ENCODE measurements around the gene EIF2B4. TPM values are rescaled to one million over a fixed set of nuclear protein-coding genes. Genes with fewer than 3 reads are reported as not detected.

The EIF2B4 gene
- total and polyA plus RNA-seq, 2 of the 13 experiments (the other 11 are each of a cell fraction or from before 2014, with no cell fraction given): 91.5 to 96.4 TPM

DNA sequence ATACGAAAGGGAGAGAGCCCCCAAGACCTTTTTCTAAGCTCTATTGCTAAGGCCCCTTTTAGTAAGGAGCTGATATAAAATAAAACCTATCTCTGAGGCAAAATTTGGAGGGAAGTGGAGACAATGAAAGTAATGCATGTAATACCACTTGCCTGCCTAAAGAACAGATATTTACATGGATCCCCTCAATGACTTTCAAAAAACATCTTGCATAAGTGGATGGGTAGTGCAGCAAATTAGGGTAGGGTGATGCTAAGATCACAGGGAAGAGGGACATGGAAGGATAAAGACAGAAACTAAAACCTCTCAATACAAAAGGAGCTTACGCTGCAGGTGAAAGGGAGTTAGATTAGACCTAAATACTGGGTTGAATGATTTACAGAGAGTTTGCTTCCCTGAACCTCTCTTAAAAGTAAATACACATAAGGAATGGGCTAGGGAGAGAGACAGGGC, 9.3 kb upstream of the EIF2B4 start:
- peak overlapping the region; percentile 85 for H3K27ac ChIP-seq (ENCODE audit: extremely low read length, insufficient read depth, low read length)
- H3K4me3 ChIP-seq (replicated peaks in 1 of 3; ENCODE audit: insufficient read depth in 1 of 3, low read depth in 2 of 3, low read length in 3 of 3): peak overlapping the region; percentile 50 to 75 (median 63); a peak in 5 of 6 replicates
- peaks cover 46 to 71% of the 10 kb centered on the region in 2 experiments for H3K36me3 ChIP-seq (replicated peaks in 1 of 2; ENCODE audit: control insufficient read depth in 1 of 2, insufficient read depth in 2 of 2, low read length in 2 of 2)
- H3K27me3 ChIP-seq (ENCODE audit: control insufficient read depth in 1 of 2, insufficient read depth in 2 of 2, low read length in 2 of 2): no peaks in the 10 kb centered on the region
- H3K9me3 ChIP-seq (ENCODE audit: low read length): no peaks in the 10 kb centered on the region
- peak overlapping the region; percentile 75 for H3K9ac ChIP-seq (ENCODE audit: insufficient read depth, low read depth, low read length)
- FAIRE-seq (no peak), ATAC-seq (no peak; the same call in 2 of the 3 replicates), DNase-seq (ENCODE audit: low spot score) (no peak)
- H3K4me1 ChIP-seq (ENCODE audit: insufficient read depth, low read length): peaks cover 26% of the 10 kb centered on the region
- WGBS (ENCODE audit: low lambda C conversion rate): 69% methylated on average over 2 of the region's 2 CpGs
- ChIA-PET POLR2A (interaction anchor here (1.2 to 5.1 kb wide), 8 partner anchors 9 to 86 kb away, joined by 3 to 38 read pairs (median 14); partner anchors contain the start of genes EIF2B4, GTF3C2, MPV17 and PPM1G), CTCF (ENCODE audit: low intra/inter-chr PET ratio, low total read pairs) (no interaction called here)
- H3K79me2 ChIP-seq (ENCODE audit: insufficient read depth, low read length): peaks cover 3% of the 10 kb centered on the region
- H2AFZ ChIP-seq (ENCODE audit: low read length): no peak overlapping the region
- BruUV-seq (replicated peaks): no TSS peak
- peak overlapping the region; percentile 90 for H3K4me2 ChIP-seq (ENCODE audit: low read depth, low read length)
- intact Hi-C loops (cut with micrococcal nuclease; ENCODE audit: unreplicated experiment): loop anchor here (10.0 kb wide), 1 partner anchor 125 kb away; no protein-coding TSS in a partner anchor
- in situ Hi-C loops (cut with HindIII; ENCODE audit: extremely low pct_ligation_motif_present, low pct_unique_long_range_greater_than_20kb): no loop called here
- H4K20me1 ChIP-seq (ENCODE audit: insufficient read depth, low read length): peaks cover 3% of the 10 kb centered on the region; the same call in 1 of the 2 replicates
- TF ChIP-seq NFYC (CRISPR knock-in tag; IDR thresholded peaks at IDR 0.05) (no peak), NAIF1 (CRISPR knock-in tag; IDR thresholded peaks at IDR 0.05; ENCODE audit: borderline replicate concordance) (no peak), ZNF569 (CRISPR knock-in tag; IDR thresholded peaks at IDR 0.05; ENCODE audit: borderline replicate concordance) (no peak), PLRG1 (conservative IDR thresholded peaks at IDR 0.05) (no peak), SSRP1 (CRISPR knock-in tag; IDR thresholded peaks at IDR 0.05) (0 out of 2 replicates have a peak, but pooled peaks have one; percentile 65), ZNF33A (CRISPR knock-in tag; IDR thresholded peaks at IDR 0.05; ENCODE audit: borderline replicate concordance) (no peak), ZNF570 (CRISPR knock-in tag; IDR thresholded peaks at IDR 0.05; ENCODE audit: borderline replicate concordance) (no peak), NFKB2 (CRISPR knock-in tag; IDR thresholded peaks at IDR 0.05; ENCODE audit: borderline replicate concordance) (no peak), ZNF124 (CRISPR knock-in tag; IDR thresholded peaks at IDR 0.05) (no peak), RAD21 (CRISPR knock-in tag; IDR thresholded peaks at IDR 0.05) (no peak)
- TF ChIP-seq, protein P1, sequence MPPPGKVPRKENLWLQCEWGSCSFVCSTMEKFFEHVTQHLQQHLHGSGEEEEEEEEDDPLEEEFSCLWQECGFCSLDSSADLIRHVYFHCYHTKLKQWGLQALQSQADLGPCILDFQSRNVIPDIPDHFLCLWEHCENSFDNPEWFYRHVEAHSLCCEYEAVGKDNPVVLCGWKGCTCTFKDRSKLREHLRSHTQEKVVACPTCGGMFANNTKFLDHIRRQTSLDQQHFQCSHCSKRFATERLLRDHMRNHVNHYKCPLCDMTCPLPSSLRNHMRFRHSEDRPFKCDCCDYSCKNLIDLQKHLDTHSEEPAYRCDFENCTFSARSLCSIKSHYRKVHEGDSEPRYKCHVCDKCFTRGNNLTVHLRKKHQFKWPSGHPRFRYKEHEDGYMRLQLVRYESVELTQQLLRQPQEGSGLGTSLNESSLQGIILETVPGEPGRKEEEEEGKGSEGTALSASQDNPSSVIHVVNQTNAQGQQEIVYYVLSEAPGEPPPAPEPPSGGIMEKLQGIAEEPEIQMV (CRISPR knock-in tag; IDR thresholded peaks at IDR 0.05; ENCODE audit: low read depth): no peak
- TF ChIP-seq, protein P2, sequence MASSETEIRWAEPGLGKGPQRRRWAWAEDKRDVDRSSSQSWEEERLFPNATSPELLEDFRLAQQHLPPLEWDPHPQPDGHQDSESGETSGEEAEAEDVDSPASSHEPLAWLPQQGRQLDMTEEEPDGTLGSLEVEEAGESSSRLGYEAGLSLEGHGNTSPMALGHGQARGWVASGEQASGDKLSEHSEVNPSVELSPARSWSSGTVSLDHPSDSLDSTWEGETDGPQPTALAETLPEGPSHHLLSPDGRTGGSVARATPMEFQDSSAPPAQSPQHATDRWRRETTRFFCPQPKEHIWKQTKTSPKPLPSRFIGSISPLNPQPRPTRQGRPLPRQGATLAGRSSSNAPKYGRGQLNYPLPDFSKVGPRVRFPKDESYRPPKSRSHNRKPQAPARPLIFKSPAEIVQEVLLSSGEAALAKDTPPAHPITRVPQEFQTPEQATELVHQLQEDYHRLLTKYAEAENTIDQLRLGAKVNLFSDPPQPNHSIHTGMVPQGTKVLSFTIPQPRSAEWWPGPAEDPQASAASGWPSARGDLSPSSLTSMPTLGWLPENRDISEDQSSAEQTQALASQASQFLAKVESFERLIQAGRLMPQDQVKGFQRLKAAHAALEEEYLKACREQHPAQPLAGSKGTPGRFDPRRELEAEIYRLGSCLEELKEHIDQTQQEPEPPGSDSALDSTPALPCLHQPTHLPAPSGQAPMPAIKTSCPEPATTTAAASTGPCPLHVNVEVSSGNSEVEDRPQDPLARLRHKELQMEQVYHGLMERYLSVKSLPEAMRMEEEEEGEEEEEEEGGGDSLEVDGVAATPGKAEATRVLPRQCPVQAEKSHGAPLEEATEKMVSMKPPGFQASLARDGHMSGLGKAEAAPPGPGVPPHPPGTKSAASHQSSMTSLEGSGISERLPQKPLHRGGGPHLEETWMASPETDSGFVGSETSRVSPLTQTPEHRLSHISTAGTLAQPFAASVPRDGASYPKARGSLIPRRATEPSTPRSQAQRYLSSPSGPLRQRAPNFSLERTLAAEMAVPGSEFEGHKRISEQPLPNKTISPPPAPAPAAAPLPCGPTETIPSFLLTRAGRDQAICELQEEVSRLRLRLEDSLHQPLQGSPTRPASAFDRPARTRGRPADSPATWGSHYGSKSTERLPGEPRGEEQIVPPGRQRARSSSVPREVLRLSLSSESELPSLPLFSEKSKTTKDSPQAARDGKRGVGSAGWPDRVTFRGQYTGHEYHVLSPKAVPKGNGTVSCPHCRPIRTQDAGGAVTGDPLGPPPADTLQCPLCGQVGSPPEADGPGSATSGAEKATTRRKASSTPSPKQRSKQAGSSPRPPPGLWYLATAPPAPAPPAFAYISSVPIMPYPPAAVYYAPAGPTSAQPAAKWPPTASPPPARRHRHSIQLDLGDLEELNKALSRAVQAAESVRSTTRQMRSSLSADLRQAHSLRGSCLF (CRISPR knock-in tag; IDR thresholded peaks at IDR 0.05; ENCODE audit: borderline replicate concordance): no peak
- TF ChIP-seq, protein P3, sequence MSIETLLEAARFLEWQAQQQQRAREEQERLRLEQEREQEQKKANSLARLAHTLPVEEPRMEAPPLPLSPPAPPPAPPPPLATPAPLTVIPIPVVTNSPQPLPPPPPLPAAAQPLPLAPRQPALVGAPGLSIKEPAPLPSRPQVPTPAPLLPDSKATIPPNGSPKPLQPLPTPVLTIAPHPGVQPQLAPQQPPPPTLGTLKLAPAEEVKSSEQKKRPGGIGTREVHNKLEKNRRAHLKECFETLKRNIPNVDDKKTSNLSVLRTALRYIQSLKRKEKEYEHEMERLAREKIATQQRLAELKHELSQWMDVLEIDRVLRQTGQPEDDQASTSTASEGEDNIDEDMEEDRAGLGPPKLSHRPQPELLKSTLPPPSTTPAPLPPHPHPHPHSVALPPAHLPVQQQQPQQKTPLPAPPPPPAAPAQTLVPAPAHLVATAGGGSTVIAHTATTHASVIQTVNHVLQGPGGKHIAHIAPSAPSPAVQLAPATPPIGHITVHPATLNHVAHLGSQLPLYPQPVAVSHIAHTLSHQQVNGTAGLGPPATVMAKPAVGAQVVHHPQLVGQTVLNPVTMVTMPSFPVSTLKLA (IDR thresholded peaks at IDR 0.05): no peak
- TF ChIP-seq, protein P4, sequence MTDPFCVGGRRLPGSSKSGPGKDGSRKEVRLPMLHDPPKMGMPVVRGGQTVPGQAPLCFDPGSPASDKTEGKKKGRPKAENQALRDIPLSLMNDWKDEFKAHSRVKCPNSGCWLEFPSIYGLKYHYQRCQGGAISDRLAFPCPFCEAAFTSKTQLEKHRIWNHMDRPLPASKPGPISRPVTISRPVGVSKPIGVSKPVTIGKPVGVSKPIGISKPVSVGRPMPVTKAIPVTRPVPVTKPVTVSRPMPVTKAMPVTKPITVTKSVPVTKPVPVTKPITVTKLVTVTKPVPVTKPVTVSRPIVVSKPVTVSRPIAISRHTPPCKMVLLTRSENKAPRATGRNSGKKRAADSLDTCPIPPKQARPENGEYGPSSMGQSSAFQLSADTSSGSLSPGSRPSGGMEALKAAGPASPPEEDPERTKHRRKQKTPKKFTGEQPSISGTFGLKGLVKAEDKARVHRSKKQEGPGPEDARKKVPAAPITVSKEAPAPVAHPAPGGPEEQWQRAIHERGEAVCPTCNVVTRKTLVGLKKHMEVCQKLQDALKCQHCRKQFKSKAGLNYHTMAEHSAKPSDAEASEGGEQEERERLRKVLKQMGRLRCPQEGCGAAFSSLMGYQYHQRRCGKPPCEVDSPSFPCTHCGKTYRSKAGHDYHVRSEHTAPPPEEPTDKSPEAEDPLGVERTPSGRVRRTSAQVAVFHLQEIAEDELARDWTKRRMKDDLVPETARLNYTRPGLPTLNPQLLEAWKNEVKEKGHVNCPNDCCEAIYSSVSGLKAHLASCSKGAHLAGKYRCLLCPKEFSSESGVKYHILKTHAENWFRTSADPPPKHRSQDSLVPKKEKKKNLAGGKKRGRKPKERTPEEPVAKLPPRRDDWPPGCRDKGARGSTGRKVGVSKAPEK (CRISPR knock-in tag; IDR thresholded peaks at IDR 0.05; ENCODE audit: borderline replicate concordance): 0 out of 2 replicates have a peak, but pooled peaks have one; percentile 29
